ENCODE measurements around the gene TTLL12.

Gene TTLL12

GRCh38 chr22:43156413-43156812, 30.5 kb downstream of the TTLL12 start:
- no peak for TF ChIP-seq CTCF (IDR thresholded peaks at IDR 0.05; ENCODE audit: insufficient read depth, low read depth, low read length, missing control alignments)
- no peak overlapping the region for H3K4me3 ChIP-seq (ENCODE audit: low read depth, low read length)
- no peak for DNase-seq (ENCODE audit: low read depth)

- no peak overlapping the region for H3K4me3 ChIP-seq (ENCODE audit: low read depth, low read length)
- DNase-seq (ENCODE audit: low read depth) = no peak
- no peak for TF ChIP-seq CTCF (IDR thresholded peaks at IDR 0.05; ENCODE audit: insufficient read depth, low read depth, low read length, missing control alignments)
Measured at GRCh38 chr22:43155789-43156188, 31.1 kb downstream of the TTLL12 start.

GRCh38 chr22:43154887-43155536, 31.9 kb downstream of the TTLL12 start:
- H3K4me3 ChIP-seq (ENCODE audit: low read depth, low read length) = no peak overlapping the region
- DNase-seq (ENCODE audit: low read depth) = no peak
- no peak for TF ChIP-seq CTCF (IDR thresholded peaks at IDR 0.05; ENCODE audit: insufficient read depth, low read depth, low read length, missing control alignments)

- no peak for TF ChIP-seq CTCF (IDR thresholded peaks at IDR 0.05; ENCODE audit: insufficient read depth, low read depth, low read length, missing control alignments)
- H3K4me3 ChIP-seq (ENCODE audit: low read depth, low read length) = peak overlapping the region; percentile 1; the same call in 1 of the 2 replicates
- no peak for DNase-seq (ENCODE audit: low read depth)
Measured at GRCh38 chr22:43153899-43154298, 33.0 kb downstream of the TTLL12 start.

- peak overlapping the region; percentile 69 for H3K4me3 ChIP-seq (ENCODE audit: low read depth, low read length)
- no peak for TF ChIP-seq CTCF (IDR thresholded peaks at IDR 0.05; ENCODE audit: insufficient read depth, low read depth, low read length, missing control alignments)
- peak; percentile 51 for DNase-seq (ENCODE audit: low read depth)
Measured at GRCh38 chr22:43152357-43153071, 34.4 kb downstream of the TTLL12 start.

- DNase-seq (ENCODE audit: low read depth) = no peak
- peak overlapping the region; percentile 69 for H3K4me3 ChIP-seq (ENCODE audit: low read depth, low read length)
- no peak for TF ChIP-seq CTCF (IDR thresholded peaks at IDR 0.05; ENCODE audit: insufficient read depth, low read depth, low read length, missing control alignments)
Measured at GRCh38 chr22:43152003-43152356, 35.0 kb downstream of the TTLL12 start.

Data from GM12865 (cell line).